Stimulated activated naive B cell treated with anti-CD40 and anti-IgM and Interleukin-4, amounts not matched to agents 10 μg/mL and 1 μg/mL and 100 μg/mL, for 72 hours (primary cell): Measurements from ENCODE around the gene PRKN.
A peak's percentile ranks its signal among the peaks of the same experiment; 100 is the strongest.

Experiments used
- ATAC-seq, 2 donors: fragments of 150-1000 bp; cut with Tn5 transposase; replicated peaks; 2 replicates each; pipeline ENCODE4 v1.10.0; 2021; ENCODE audit warnings: moderate library complexity in 1 of 2
- DNase-seq: peaks from one replicate; pipeline ENCODE4 v3.0.0; 2021
- H3K27ac Mint-ChIP-seq: one replicate; pipeline ENCODE4 v1.8.0; 2022; ENCODE audit warnings: mild to moderate bottlenecking, mixed read lengths
- H3K27me3 Mint-ChIP-seq, 2 donors: one replicate each; pipeline ENCODE4 v1.8.0; 2022; ENCODE audit warnings: mixed read lengths in 2 of 2
- H3K36me3 Mint-ChIP-seq, 2 donors: one replicate each; pipeline ENCODE4 v1.8.0; 2022; ENCODE audit warnings: mixed read lengths in 2 of 2, mild to moderate bottlenecking in 1 of 2
- H3K4me1 Mint-ChIP-seq, 2 donors: one replicate each; pipeline ENCODE4 v1.8.0; 2022; ENCODE audit warnings: mixed read lengths in 2 of 2, mild to moderate bottlenecking in 1 of 2
- H3K4me3 Mint-ChIP-seq, 2 donors: one replicate each; pipeline ENCODE4 v1.8.0; 2022; ENCODE audit warnings: mild to moderate bottlenecking in 2 of 2, mixed read lengths in 2 of 2, moderate library complexity in 1 of 2
- H3K9me3 Mint-ChIP-seq, 2 donors: one replicate each; pipeline ENCODE4 v1.8.0; 2022; ENCODE audit warnings: mixed read lengths in 2 of 2, mild to moderate bottlenecking in 1 of 2

Gene PRKN

DNA sequence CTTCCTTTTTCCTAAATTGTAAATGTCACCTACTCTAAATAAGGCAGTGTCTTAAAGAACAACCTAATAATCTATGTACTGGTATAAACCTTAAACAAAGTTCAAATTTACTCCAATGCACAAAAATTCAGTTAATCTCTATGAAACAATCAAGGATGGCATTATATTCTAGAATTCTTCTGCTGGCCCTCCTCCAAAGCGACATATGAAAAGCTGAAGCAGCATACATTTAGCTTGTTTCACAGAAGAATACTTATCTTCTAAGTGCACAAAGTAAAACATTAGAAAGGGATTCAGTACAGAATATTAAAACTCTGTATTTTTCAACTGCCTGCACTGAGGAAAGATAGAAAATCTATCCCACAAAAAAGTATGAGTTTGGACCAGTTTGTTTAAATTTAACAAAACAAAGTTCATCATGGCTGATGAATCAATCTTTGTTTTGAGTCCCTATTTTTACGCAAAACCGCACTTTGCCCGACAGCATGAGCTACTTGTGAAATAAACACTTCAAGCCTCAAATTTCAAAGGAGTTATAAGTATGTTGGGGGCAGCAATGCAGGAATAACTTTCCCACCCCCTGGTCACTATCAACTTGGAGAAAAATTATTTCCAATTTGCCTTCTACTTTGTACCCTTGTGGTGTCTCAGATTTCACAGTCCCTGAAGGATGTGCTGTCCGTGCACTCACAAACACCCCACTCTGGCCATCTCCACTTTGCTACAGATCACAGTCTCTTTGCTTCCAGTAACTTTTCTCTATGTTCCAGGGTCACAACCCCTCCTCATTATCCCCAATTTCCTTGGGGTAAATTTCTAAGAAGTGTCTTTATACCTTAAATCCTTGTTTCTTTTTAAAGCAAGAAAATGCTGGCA, 238.2 kb downstream of the PRKN start:
- no peaks in the 10 kb centered on the region for H3K36me3 Mint-ChIP-seq
- H3K4me1 Mint-ChIP-seq, result peaks cover 0 to 3% of the 10 kb centered on the region in 2 donors
- no peak overlapping the region for H3K27ac Mint-ChIP-seq
- H3K27me3 Mint-ChIP-seq, result no peaks in the 10 kb centered on the region
- ATAC-seq, result no peak
- DNase-seq, result no peak
- no peak overlapping the region for H3K4me3 Mint-ChIP-seq
- peaks cover 0 to 5% of the 10 kb centered on the region in 2 donors for H3K9me3 Mint-ChIP-seq

DNA sequence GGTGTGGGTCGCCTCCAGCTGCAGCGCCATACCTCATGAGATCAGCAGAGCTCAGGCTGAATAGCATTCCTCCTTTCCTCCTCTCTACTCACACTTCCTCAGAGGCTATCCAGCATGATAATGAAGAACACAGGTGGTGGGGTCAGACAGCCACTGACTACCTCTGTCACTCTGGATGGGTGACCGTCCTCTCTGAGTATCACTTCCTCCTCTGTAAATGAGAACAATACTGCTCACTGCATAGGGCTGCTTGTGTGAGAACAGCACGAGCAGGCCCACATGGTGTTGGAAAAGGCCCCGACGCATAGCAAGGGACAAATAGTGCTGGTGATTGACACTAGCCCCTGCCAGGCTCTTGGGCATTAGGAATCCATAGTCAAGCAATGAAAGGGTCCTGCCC, 239.1 kb downstream of the PRKN start:
- ATAC-seq, result peak; percentile 83 to 84
- Mint-ChIP-seq H3K27ac (no peak overlapping the region), H3K36me3 (no peaks in the 10 kb centered on the region), H3K9me3 (peaks cover 0 to 5% of the 10 kb centered on the region in 2 donors), H3K4me3 (no peak overlapping the region), H3K27me3 (no peaks in the 10 kb centered on the region), H3K4me1 (no peaks in the 10 kb centered on the region)
- DNase-seq, result no peak

DNA sequence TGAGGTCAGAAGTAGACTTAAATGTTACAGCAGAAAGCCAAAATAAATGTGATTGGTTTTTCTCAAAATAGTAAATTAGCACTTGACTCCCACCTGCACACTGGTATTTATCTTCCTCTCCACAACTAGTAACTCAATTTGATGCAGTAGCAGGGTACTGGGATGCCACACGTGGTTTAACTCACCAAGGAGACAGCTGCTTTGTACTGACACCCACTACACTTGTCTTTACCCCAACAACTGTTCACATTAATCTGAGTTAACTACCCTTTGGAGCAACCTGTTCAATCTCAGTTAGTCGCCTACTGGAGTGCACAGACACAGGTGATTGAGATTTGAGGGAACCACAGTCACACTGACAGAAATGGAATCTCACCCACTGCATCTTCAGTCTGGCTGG, 242.1 kb downstream of the PRKN start:
- no peaks in the 10 kb centered on the region for H3K4me1 Mint-ChIP-seq
- no peak overlapping the region for H3K4me3 Mint-ChIP-seq
- no peak for ATAC-seq
- no peaks in the 10 kb centered on the region for H3K36me3 Mint-ChIP-seq
- H3K9me3 Mint-ChIP-seq, result peaks cover 0 to 4% of the 10 kb centered on the region in 2 donors
- H3K27ac Mint-ChIP-seq, result no peak overlapping the region
- DNase-seq, result no peak
- H3K27me3 Mint-ChIP-seq, result no peaks in the 10 kb centered on the region

DNA sequence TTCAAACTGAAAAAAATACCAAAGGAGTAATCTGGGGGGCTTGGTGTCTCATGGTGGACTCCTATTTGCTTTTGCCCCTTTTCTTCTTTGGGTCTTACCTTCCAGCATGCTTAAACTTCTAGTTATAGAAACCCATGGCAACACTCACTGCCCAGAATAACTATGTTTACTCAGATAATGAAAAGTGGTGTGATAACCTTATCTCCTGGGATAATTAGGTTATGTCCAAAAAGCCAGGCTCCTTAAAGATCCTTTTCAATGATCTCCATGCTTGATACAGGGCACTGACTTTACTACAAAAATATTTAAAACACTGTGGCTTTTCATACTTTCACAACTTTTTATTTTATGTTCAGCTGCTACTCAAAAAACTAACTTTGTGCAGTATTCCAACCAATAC, 245.6 kb downstream of the PRKN start:
- no peak overlapping the region for H3K27ac Mint-ChIP-seq
- DNase-seq (no peak), ATAC-seq (no peak)
- no peaks in the 10 kb centered on the region for H3K27me3 Mint-ChIP-seq
- no peak overlapping the region for H3K4me3 Mint-ChIP-seq
- no peaks in the 10 kb centered on the region for H3K36me3 Mint-ChIP-seq
- no peaks in the 10 kb centered on the region for H3K9me3 Mint-ChIP-seq
- H3K4me1 Mint-ChIP-seq, result no peaks in the 10 kb centered on the region

DNA sequence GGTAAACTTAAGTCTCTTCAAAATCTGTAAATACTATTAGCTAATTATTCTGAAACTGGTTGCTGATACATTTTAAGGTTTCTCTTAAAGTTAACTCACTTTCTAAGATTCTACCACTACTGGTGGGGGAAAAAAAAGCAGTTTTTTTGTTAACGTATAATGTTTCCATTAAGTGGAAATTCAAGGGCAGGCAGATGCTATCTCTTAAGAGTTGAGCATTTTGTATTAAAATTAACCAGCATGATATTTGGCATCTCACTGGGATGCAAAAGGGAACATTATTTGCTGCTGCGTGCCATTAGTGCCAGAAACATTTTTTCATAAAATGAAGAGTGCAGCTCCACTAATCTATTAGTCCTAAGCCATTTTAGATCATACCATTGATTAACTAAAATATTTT, 246.2 kb downstream of the PRKN start:
- no peaks in the 10 kb centered on the region for H3K4me1 Mint-ChIP-seq

DNA sequence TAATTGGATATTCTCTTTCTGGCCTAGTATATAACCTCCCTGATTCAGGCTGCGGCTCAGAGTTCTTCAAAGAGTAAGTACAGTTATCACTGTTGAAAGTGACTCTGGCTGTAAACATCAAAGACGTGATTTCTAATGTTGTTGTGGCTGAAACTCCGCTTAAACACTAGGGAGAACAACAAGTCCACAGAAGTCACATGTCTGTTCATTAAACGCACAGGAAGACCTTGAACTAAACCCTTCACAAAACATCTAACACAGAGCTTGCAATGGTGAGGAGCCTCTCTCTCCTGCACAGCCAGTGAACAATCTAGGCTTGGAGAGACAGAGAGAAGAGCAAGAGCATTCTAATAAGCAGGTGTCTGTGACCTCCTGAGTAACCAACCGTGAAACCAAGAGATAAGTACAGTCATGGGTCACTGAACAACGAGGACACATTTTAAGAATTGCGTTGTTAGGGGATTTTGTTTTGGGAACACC, 249.3 kb downstream of the PRKN start:
- Mint-ChIP-seq H3K27ac (no peak overlapping the region), H3K27me3 (no peaks in the 10 kb centered on the region), H3K4me3 (no peak overlapping the region), H3K4me1 (no peaks in the 10 kb centered on the region), H3K36me3 (peaks cover 0 to 4% of the 10 kb centered on the region in 2 donors), H3K9me3 (peaks cover 3% of the 10 kb centered on the region in 2 donors)
- DNase-seq (no peak), ATAC-seq (no peak)

More for the DNA sequence above, 246.2 kb downstream of the PRKN start:
- H3K36me3 Mint-ChIP-seq, result no peaks in the 10 kb centered on the region
- no peak overlapping the region for H3K4me3 Mint-ChIP-seq
- H3K27me3 Mint-ChIP-seq, result no peaks in the 10 kb centered on the region
- no peak overlapping the region for H3K27ac Mint-ChIP-seq
- no peak for ATAC-seq
- no peak for DNase-seq
- H3K9me3 Mint-ChIP-seq, result peaks cover 0 to 3% of the 10 kb centered on the region in 2 donors

DNA sequence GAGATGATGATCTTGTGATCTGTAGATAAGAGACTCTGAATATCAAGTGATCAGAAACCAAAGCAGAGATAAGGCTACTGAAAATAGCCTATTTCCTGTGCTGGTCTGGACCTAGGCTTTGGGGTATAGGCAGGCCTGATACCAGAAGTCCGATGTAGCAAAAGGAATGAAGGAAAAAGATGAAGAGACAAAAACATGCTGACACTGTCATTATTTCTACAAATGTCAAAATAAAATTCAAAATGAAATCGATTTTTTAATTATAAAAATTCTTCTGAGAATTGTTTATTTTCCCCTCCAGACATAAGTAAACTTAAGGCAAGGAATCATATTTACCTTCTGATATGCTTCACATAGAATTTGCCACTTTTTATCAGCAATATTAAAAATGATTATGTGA, 252.8 kb downstream of the PRKN start:
- H3K27ac Mint-ChIP-seq, result no peak overlapping the region
- no peak overlapping the region for H3K4me3 Mint-ChIP-seq
- peaks cover 0 to 4% of the 10 kb centered on the region in 2 donors for H3K36me3 Mint-ChIP-seq
- DNase-seq (no peak), ATAC-seq (no peak)
- H3K27me3 Mint-ChIP-seq, result no peaks in the 10 kb centered on the region
- H3K4me1 Mint-ChIP-seq, result no peaks in the 10 kb centered on the region
- H3K9me3 Mint-ChIP-seq, result peaks cover 3% of the 10 kb centered on the region in 2 donors

DNA sequence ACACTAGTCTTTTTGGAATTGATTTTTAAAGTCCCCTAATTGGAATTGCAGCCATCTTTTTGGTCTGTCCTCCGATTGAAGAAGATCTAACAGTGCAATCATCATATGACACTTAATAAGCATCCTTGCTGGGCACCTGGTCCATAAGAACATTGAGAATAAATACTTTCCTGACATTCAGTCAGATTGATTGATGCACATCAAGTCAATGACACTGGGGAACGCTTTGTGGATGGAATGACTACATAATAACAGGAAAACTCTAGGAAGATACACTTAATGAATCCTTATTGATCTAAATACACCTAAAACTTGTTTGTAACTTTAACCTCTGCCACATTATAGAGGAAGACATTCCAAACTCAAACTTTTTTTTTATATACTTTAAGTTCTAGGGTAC, 255.7 kb downstream of the PRKN start:
- Mint-ChIP-seq H3K36me3 (peaks cover 0 to 4% of the 10 kb centered on the region in 2 donors), H3K27me3 (no peaks in the 10 kb centered on the region), H3K4me3 (no peak overlapping the region), H3K27ac (no peak overlapping the region), H3K4me1 (no peaks in the 10 kb centered on the region), H3K9me3 (peaks cover 8 to 10% of the 10 kb centered on the region in 2 donors)
- DNase-seq (no peak), ATAC-seq (no peak)

DNA sequence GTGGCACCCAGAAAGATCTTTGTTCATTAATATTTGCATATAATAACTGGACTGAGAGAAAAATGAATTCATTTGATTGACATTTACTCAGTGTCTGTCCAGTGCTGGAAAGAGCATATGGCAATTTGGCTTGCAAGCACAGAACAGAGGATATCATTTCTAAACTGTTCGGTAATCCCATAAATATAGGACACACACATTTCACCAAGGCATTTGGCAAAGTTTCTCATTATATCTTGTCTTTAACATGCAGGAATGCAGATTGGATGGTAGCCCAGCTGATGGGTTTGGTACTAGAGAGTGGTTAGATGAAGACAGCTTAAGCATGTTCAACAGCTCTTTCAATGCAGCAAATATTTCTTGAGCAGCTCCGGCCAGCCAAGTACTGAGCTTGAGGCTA, 259.2 kb downstream of the PRKN start:
- H3K9me3 Mint-ChIP-seq, result peaks cover 4 to 7% of the 10 kb centered on the region in 2 donors
- no peaks in the 10 kb centered on the region for H3K36me3 Mint-ChIP-seq
- no peak for DNase-seq
- H3K27me3 Mint-ChIP-seq, result no peaks in the 10 kb centered on the region
- no peak for ATAC-seq
- H3K4me1 Mint-ChIP-seq, result no peaks in the 10 kb centered on the region
- H3K4me3 Mint-ChIP-seq, result no peak overlapping the region
- H3K27ac Mint-ChIP-seq, result no peak overlapping the region

DNA sequence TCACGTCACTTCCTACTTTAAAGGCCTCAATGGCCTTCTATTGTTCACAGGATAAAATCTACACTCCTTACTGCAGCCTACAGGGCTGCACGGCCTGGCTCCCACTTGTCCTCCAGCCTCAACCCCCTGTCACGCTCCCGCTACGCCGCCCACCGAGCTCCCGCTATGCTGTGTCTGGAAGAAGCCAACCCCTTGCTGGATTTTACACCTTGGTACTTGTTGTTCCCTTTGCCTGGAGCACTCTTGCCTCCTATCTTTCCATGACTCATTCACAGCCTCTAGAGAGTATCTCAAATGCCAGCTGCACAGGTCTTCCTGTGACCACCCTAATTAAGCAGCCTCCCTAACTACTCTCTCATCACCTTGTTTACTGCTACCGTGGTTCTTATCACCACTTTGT, 259.9 kb downstream of the PRKN start:
- DNase-seq (no peak), ATAC-seq (no peak)
- no peaks in the 10 kb centered on the region for H3K36me3 Mint-ChIP-seq
- no peaks in the 10 kb centered on the region for H3K4me1 Mint-ChIP-seq
- no peak overlapping the region for H3K4me3 Mint-ChIP-seq
- H3K27ac Mint-ChIP-seq, result no peak overlapping the region
- H3K27me3 Mint-ChIP-seq, result no peaks in the 10 kb centered on the region
- H3K9me3 Mint-ChIP-seq, result peaks cover 4 to 7% of the 10 kb centered on the region in 2 donors

DNA sequence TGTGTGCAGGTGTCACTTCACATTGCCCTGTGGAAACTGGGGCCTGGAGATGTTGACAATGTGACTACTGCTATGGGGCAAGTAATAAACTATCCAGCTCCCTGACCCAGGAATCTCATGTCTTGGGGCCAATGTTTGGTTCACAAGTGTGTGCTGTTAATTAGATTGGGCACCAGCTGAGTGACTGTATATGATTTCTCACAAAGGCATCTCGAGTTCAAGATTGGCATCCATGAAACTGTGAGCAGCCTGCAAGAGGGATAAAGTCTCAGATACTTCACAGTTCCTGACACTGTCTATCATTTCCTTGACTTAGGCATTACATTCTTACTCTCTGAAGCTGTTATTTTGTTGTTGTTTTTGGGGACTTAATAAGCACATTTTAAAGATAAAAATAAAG, 264.0 kb downstream of the PRKN start:
- Mint-ChIP-seq H3K4me1 (no peaks in the 10 kb centered on the region), H3K9me3 (peaks cover 4 to 9% of the 10 kb centered on the region in 2 donors), H3K36me3 (no peaks in the 10 kb centered on the region), H3K4me3 (no peak overlapping the region), H3K27ac (no peak overlapping the region), H3K27me3 (no peaks in the 10 kb centered on the region)
- no peak for ATAC-seq
- DNase-seq, result no peak

DNA sequence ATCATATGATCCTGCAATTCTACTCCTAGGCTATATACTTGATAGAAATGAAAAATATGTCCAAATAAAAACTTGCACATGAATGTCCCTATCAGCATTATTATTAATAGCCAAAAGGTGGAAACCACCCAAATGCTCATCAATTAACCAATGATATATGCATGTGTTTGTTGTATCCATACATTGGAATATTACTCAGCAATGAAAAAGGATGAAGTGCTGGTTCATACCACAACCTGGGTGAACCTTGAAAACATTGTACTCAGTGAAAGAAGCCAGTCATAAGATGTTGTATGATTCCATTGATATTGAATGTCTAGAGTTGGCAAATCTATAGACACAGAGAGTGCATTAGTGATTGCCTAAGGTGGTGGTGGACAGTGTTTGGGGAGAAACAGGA, 267.6 kb downstream of the PRKN start:
- Mint-ChIP-seq H3K27me3 (no peaks in the 10 kb centered on the region), H3K9me3 (peaks cover 0 to 5% of the 10 kb centered on the region in 2 donors), H3K36me3 (no peaks in the 10 kb centered on the region), H3K27ac (no peak overlapping the region), H3K4me1 (no peaks in the 10 kb centered on the region), H3K4me3 (no peak overlapping the region)
- ATAC-seq (no peak), DNase-seq (no peak)

DNA sequence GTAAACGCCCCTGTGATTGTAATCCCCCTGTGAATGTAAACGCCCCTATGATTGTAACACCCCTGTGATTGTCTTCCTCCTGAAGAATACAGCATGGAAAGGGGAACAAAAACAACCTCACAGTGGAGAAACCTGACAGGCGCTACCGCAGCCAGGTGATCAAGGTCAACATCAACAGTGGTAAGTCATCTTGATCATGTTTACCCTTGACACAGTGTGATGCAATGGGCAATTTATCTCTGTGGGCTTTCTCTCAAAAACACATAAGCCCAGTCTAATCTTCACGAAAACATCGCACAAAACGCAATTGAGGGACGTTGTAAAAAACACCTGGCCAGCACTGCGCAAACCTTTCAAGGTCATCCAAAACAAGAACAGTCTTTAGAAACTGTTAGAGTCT, 277.2 kb downstream of the PRKN start:
- DNase-seq (no peak), ATAC-seq (no peak)
- H3K4me3 Mint-ChIP-seq, result no peak overlapping the region
- no peaks in the 10 kb centered on the region for H3K27me3 Mint-ChIP-seq
- no peak overlapping the region for H3K27ac Mint-ChIP-seq
- no peaks in the 10 kb centered on the region for H3K36me3 Mint-ChIP-seq
- H3K9me3 Mint-ChIP-seq, result peaks cover 2 to 4% of the 10 kb centered on the region in 2 donors
- no peaks in the 10 kb centered on the region for H3K4me1 Mint-ChIP-seq

DNA sequence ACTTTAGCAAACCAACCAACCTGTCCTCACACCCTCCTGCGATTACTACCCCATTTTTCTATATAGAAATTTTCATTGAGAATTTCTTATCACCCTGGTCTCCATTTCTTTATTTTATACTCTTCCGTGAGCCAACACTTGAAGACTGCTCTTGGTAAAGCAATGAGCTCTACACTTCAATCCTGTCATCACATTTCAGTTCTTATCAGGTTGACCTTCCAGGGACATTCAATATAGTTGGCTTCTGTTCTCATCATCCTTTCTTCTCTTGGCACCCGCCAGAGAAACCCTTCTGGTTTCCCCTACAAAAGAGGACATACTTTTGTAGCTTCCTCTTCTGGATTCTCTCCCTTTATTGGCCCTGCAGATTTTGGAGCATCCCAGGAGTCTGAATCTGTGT, 279.3 kb downstream of the PRKN start:
- Mint-ChIP-seq H3K27ac (no peak overlapping the region), H3K4me3 (no peak overlapping the region), H3K27me3 (no peaks in the 10 kb centered on the region)

DNA sequence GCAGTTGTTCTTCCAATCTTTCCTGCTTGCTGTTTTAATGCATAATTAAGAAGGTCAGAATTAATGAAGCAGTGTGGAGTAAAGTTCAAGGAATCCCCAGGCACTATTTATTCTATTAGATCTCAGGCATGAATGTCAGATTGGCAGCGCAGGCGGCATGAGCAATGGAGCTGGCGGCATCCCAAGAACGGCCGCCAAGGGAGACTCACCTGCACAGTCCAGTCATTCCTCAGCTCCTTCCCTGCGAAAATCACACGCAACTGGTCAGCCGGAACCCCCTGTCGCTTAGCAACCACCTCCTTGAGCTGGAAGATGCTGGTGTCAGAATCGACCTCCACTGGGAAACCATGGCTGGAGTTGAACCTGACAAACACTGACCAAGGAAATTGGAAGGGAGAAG, 284.5 kb downstream of the PRKN start:
- H3K4me3 Mint-ChIP-seq, result no peak overlapping the region
- H3K36me3 Mint-ChIP-seq, result peaks cover 6 to 8% of the 10 kb centered on the region in 2 donors
- DNase-seq (no peak), ATAC-seq (no peak)
- peaks cover 8 to 15% of the 10 kb centered on the region in 2 donors for H3K9me3 Mint-ChIP-seq
- H3K4me1 Mint-ChIP-seq, result no peaks in the 10 kb centered on the region
- H3K27ac Mint-ChIP-seq, result no peak overlapping the region
- no peaks in the 10 kb centered on the region for H3K27me3 Mint-ChIP-seq

More for the DNA sequence above, 279.3 kb downstream of the PRKN start:
- peaks cover 0 to 2% of the 10 kb centered on the region in 2 donors for H3K9me3 Mint-ChIP-seq
- DNase-seq (no peak), ATAC-seq (no peak)
- no peaks in the 10 kb centered on the region for H3K36me3 Mint-ChIP-seq
- H3K4me1 Mint-ChIP-seq, result no peaks in the 10 kb centered on the region
